HCT116 (cell line): ENCODE data around the gene KHK. TPM values are rescaled to one million over a fixed set of nuclear protein-coding genes. Genes with fewer than 3 reads are reported as not detected.

Experiments used
- ATAC-seq: fragments of 200-7000 bp; cut with Tn5 transposase; 2 replicates; pipeline ENCODE4 v1.9.1; 2020; ENCODE audit warnings: mild to moderate bottlenecking, moderate library complexity
- BruUV-seq: library from RNA; stranded (reverse); fragments of 400-500 nt; replicated peaks from 2 replicates; lab custom pipeline; 2021; lab: Mats Ljungman, UMichigan
- CTCF ChIA-PET: fragments of 300-600 bp; sonication (Branson Sonifier 250); formaldehyde crosslinking; loops from one replicate; lab custom pipeline; 2021; ENCODE audit warnings: antibody characterized with exemption; lab: Charles Lee
- POLR2A ChIA-PET: fragments of 300-600, 350-600 bp; sonication (Branson Sonifier 250); formaldehyde crosslinking; loops from one replicate; lab custom pipeline; 2021; ENCODE audit warnings: antibody characterized with exemption; lab: Charles Lee
- RAD21 ChIA-PET, 2 experiments: fragments of 300-600 bp; sonication (Branson Sonifier 250); formaldehyde crosslinking; loops; one replicate each; lab custom pipeline; 2023; ENCODE audit warnings: low total read pairs in 2 of 2; ENCODE audit not compliant: uncharacterized antibody in 2 of 2, unreplicated experiment in 2 of 2, low non-redundant PET in 1 of 2; lab: Charles Lee
- DNase-seq: peaks from one replicate; pipeline ENCODE4 v3.0.0-alpha.2; 2010; ENCODE audit warnings: low read depth, low spot score
- H2AFZ ChIP-seq: fragments of 200-600 bp; shearing (Covaris generic), sonication (generic); 2 replicates; pipeline ENCODE4 v1.6.1; 2017; ENCODE audit warnings: low read depth, mixed run types, mixed read lengths, antibody characterized with exemption, low read length; ENCODE audit not compliant: poor library complexity, severe bottlenecking
- H3K27ac ChIP-seq: 2 replicates; pipeline ENCODE4 v1.5.1; 2012; ENCODE audit warnings: low read depth, low read length
- H3K27me3 ChIP-seq: fragments of 200-600 bp; sonication (generic); 2 replicates; pipeline ENCODE4 v1.6.1; 2016; ENCODE audit warnings: mixed run types, low read length, mixed read lengths; ENCODE audit not compliant: insufficient read depth
- H3K36me3 ChIP-seq, 2 experiments: fragments of 200-500 bp in 1 of 2; fragments of 200-600 bp in 1 of 2; sonication (Bioruptor generic) in 1 of 2; sonication (generic) in 1 of 2; 2 replicates each; pipeline versions ENCODE4 v1.5.1 to v1.6.1; 2014 to 2016; ENCODE audit warnings: low read length in 2 of 2, inconsistent platforms in 1 of 2, mixed read lengths in 1 of 2, mixed run types in 1 of 2; ENCODE audit not compliant: insufficient read depth in 2 of 2, control insufficient read depth in 1 of 2
- H3K4me1 ChIP-seq, 2 experiments: fragments of 200-600 bp in 1 of 2; sonication (generic) in 1 of 2; 2 replicates each; pipeline versions ENCODE4 v1.5.1 to v1.6.1; 2012 to 2017; ENCODE audit warnings: low read length in 2 of 2, inconsistent platforms in 1 of 2, mild to moderate bottlenecking in 1 of 2, mixed read lengths in 1 of 2, mixed run types in 1 of 2, moderate library complexity in 1 of 2; ENCODE audit not compliant: insufficient read depth in 2 of 2, control insufficient read depth in 1 of 2
- H3K4me2 ChIP-seq: fragments of 200-600 bp; sonication (generic); 2 replicates; pipeline ENCODE4 v1.6.1; 2017; ENCODE audit warnings: mixed run types, low read length, mixed read lengths
- H3K4me3 ChIP-seq, 2 experiments: fragments of 200-600 bp in 1 of 2; sonication (generic) in 1 of 2; replicated peaks in 1 of 2; 2 replicates each; pipeline ENCODE4 v1.5.1; 2011 to 2016; ENCODE audit warnings: low read length in 2 of 2, control low read depth in 1 of 2, low read depth in 1 of 2, mild to moderate bottlenecking in 1 of 2, mixed read lengths in 1 of 2, mixed run types in 1 of 2
- H3K79me2 ChIP-seq: fragments of 200-600 bp; sonication (generic); 2 replicates; pipeline ENCODE4 v1.6.1; 2017; ENCODE audit warnings: mild to moderate bottlenecking, mixed run types, low read length, moderate library complexity, mixed read lengths; ENCODE audit not compliant: insufficient read depth
- H3K9ac ChIP-seq: fragments of 200-600 bp; sonication (generic); 2 replicates; pipeline ENCODE4 v1.6.1; 2016; ENCODE audit warnings: low read length, mixed read lengths
- H3K9me2 ChIP-seq: fragments of 200-600 bp; sonication (generic), shearing (Covaris generic); 2 replicates; pipeline ENCODE4 v1.6.1; 2017; ENCODE audit warnings: mixed run types, mild to moderate bottlenecking, moderate library complexity; ENCODE audit not compliant: insufficient read depth
- H3K9me3 ChIP-seq, 2 experiments: fragments of 200-500 bp in 1 of 2; fragments of 200-600 bp in 1 of 2; sonication (Bioruptor generic) in 1 of 2; sonication (generic) in 1 of 2; 2 replicates each; pipeline ENCODE4 v1.6.1; 2014 to 2017; ENCODE audit warnings: low read length in 2 of 2, mixed read lengths in 2 of 2, inconsistent platforms in 1 of 2, low read depth in 1 of 2, mild to moderate bottlenecking in 1 of 2, mixed run types in 1 of 2, moderate library complexity in 1 of 2; ENCODE audit not compliant: control insufficient read depth in 1 of 2, insufficient read depth in 1 of 2
- H4K20me1 ChIP-seq: fragments of 200-600 bp; sonication (generic), shearing (Covaris generic); 2 replicates; pipeline ENCODE4 v1.6.1; 2017; ENCODE audit warnings: mixed run types, mild to moderate bottlenecking, moderate library complexity; ENCODE audit not compliant: insufficient read depth
- EGR1 ChIP-seq: IDR thresholded peaks from 2 replicates; pipeline ENCODE4 v1.6.1; 2012; ENCODE audit warnings: low read depth
- ELF1 ChIP-seq: IDR thresholded peaks from 2 replicates; pipeline ENCODE4 v1.6.1; 2012; ENCODE audit warnings: low read depth, borderline replicate concordance
- EZH2 ChIP-seq: fragments of 200-600 bp; sonication (generic); IDR thresholded peaks from 2 replicates; pipeline ENCODE4 v1.6.1; 2017; ENCODE audit warnings: antibody characterized with exemption, mixed run types
- EZH2phosphoT487 ChIP-seq: fragments of 200-600 bp; IDR thresholded peaks from 2 replicates; pipeline ENCODE4 v1.6.1; 2018; ENCODE audit warnings: antibody characterized with exemption, borderline replicate concordance
- FOSL1 ChIP-seq: IDR thresholded peaks from 2 replicates; pipeline ENCODE4 v1.6.1; 2012; ENCODE audit warnings: low read depth
- RAD21 ChIP-seq: IDR thresholded peaks from 2 replicates; pipeline ENCODE4 v1.6.1; 2012; ENCODE audit warnings: low read depth, mild to moderate bottlenecking
- SIN3A ChIP-seq: IDR thresholded peaks from 2 replicates; pipeline ENCODE4 v1.6.1; 2012; ENCODE audit warnings: low read depth
- SP1 ChIP-seq: IDR thresholded peaks from 2 replicates; pipeline ENCODE4 v1.6.1; 2012; ENCODE audit warnings: low read depth
- SRF ChIP-seq: IDR thresholded peaks from 2 replicates; pipeline ENCODE4 v1.6.1; 2012; ENCODE audit warnings: low read depth
- TCF7L2 ChIP-seq: IDR thresholded peaks from 2 replicates; pipeline ENCODE4 v1.7.0; 2011; ENCODE audit warnings: borderline replicate concordance, inconsistent platforms; ENCODE audit not compliant: insufficient read depth, insufficient read length; ENCODE audit errors: extremely low read depth
- YY1 ChIP-seq: IDR thresholded peaks from 2 replicates; pipeline ENCODE4 v1.6.1; 2011; ENCODE audit warnings: low read length, low read depth, moderate library complexity, mild to moderate bottlenecking; ENCODE audit not compliant: insufficient replicate concordance; ENCODE audit errors: extremely low read depth
- ZFX ChIP-seq: fragments of 450-650 bp; IDR thresholded peaks from 2 replicates; pipeline ENCODE4 v1.6.1; 2017
- ZNF274 ChIP-seq: fragments of 200-500 bp; sonication (Bioruptor generic); IDR thresholded peaks from 2 replicates; pipeline ENCODE4 v1.6.1; 2014; ENCODE audit warnings: mild to moderate bottlenecking, low read depth, low read length, inconsistent platforms
- intact Hi-C: fragments of 100-400 bp; cut with micrococcal nuclease; formaldehyde crosslinking; loops from 2 replicates; pipeline ENCODE4 v1.10.0; 2022
- total RNA-seq: library from RNA; stranded (reverse); gene quantifications from one replicate; pipeline ENCODE4 v1.2.1, GENCODE V29; 2021; ENCODE audit not compliant: unreplicated experiment
- TF ChIP-seq, protein P1 (sequence below), 3 experiments: fragments of 200-600 bp in 1 of 3; sonication (generic) in 1 of 3; IDR thresholded peaks in 2 of 3; conservative IDR thresholded peaks in 1 of 3; 2 replicates each; pipeline ENCODE4 v1.5.1; 2012 to 2017; ENCODE audit warnings: low read depth in 2 of 3, low read length in 2 of 3, antibody characterized with exemption in 1 of 3, borderline replicate concordance in 1 of 3, control low read depth in 1 of 3, mild to moderate bottlenecking in 1 of 3, mixed read lengths in 1 of 3, mixed run types in 1 of 3, moderate library complexity in 1 of 3; ENCODE audit not compliant: insufficient read depth in 1 of 3
- TF ChIP-seq, protein P2 (sequence below): IDR thresholded peaks from 2 replicates; pipeline ENCODE4 v1.6.1; 2012
- TF ChIP-seq, protein P3 (sequence below): IDR thresholded peaks from 2 replicates; pipeline ENCODE4 v1.6.1; 2011; ENCODE audit warnings: mild to moderate bottlenecking, low read length, moderate library complexity; ENCODE audit not compliant: insufficient replicate concordance; ENCODE audit errors: extremely low read depth
- TF ChIP-seq, protein P4 (sequence below): IDR thresholded peaks from 2 replicates; pipeline ENCODE4 v1.6.1; 2012; ENCODE audit warnings: low read depth
- TF ChIP-seq, protein P5 (sequence below): IDR thresholded peaks from 2 replicates; pipeline ENCODE4 v1.6.1; 2012

Gene KHK
- total RNA-seq, 1 experiment from 2014 or later = 6.7 TPM

DNA sequence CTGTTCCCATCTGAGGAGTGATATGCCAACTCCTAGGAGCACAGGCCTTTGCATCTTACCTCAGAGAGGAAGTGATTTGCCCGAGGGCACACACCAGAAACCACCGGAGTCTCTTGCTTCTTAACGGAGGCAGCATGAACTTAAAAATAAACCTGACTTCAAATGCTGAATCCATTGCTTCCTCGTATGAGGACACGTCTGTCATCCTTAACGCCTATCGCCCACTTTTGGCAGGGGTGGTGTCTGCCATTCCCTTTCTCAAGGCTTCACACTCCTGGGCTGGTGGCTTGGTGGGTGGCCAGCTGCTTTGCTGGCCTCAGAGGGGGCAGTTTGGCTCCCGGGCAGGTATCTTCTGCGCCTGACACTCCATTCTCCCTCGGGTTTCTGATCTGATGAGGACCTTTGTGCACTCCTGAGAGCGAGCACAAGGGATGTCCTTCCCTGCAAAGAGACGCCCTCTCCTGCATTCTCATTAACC lies 48.9 kb downstream of the KHK start:
- ChIA-PET CTCF (no interaction called here), POLR2A (no interaction called here), RAD21 (no interaction called here)
- H2AFZ ChIP-seq = no peak overlapping the region
- H3K4me1 ChIP-seq = peaks cover 4 to 19% of the 10 kb centered on the region in 2 experiments; a peak in 3 of 4 replicates
- H3K9me3 ChIP-seq = no peaks in the 10 kb centered on the region
- intact Hi-C loops = no loop called here
- H3K27me3 ChIP-seq = no peaks in the 10 kb centered on the region
- no TSS peak for BruUV-seq
- H3K4me2 ChIP-seq = no peak overlapping the region
- no peak overlapping the region for H3K4me3 ChIP-seq
- H3K9ac ChIP-seq = no peak overlapping the region
- no peaks in the 10 kb centered on the region for H3K9me2 ChIP-seq
- no peak for DNase-seq
- TF ChIP-seq SP1 = no peak
- no peak for TF ChIP-seq SIN3A
- TF ChIP-seq ZFX = no peak
- TF ChIP-seq, protein P1, sequence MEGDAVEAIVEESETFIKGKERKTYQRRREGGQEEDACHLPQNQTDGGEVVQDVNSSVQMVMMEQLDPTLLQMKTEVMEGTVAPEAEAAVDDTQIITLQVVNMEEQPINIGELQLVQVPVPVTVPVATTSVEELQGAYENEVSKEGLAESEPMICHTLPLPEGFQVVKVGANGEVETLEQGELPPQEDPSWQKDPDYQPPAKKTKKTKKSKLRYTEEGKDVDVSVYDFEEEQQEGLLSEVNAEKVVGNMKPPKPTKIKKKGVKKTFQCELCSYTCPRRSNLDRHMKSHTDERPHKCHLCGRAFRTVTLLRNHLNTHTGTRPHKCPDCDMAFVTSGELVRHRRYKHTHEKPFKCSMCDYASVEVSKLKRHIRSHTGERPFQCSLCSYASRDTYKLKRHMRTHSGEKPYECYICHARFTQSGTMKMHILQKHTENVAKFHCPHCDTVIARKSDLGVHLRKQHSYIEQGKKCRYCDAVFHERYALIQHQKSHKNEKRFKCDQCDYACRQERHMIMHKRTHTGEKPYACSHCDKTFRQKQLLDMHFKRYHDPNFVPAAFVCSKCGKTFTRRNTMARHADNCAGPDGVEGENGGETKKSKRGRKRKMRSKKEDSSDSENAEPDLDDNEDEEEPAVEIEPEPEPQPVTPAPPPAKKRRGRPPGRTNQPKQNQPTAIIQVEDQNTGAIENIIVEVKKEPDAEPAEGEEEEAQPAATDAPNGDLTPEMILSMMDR (IDR thresholded peaks at IDR 0.05 in 2 of 3, conservative IDR thresholded peaks at IDR 0.05 in 1 of 3; ENCODE audit: borderline replicate concordance in 1 of 3, insufficient read depth in 1 of 3, low read depth in 2 of 3, low read length in 2 of 3) = no peak
- no peak for TF ChIP-seq EGR1
- TF ChIP-seq EZH2phosphoT487 = no peak
- TF ChIP-seq RAD21 = no peak
- no peak for TF ChIP-seq ZNF274
- TF ChIP-seq SRF = no peak
- TF ChIP-seq, protein P2, sequence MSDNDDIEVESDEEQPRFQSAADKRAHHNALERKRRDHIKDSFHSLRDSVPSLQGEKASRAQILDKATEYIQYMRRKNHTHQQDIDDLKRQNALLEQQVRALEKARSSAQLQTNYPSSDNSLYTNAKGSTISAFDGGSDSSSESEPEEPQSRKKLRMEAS = no peak
- no peak for TF ChIP-seq FOSL1
- TF ChIP-seq, protein P3, sequence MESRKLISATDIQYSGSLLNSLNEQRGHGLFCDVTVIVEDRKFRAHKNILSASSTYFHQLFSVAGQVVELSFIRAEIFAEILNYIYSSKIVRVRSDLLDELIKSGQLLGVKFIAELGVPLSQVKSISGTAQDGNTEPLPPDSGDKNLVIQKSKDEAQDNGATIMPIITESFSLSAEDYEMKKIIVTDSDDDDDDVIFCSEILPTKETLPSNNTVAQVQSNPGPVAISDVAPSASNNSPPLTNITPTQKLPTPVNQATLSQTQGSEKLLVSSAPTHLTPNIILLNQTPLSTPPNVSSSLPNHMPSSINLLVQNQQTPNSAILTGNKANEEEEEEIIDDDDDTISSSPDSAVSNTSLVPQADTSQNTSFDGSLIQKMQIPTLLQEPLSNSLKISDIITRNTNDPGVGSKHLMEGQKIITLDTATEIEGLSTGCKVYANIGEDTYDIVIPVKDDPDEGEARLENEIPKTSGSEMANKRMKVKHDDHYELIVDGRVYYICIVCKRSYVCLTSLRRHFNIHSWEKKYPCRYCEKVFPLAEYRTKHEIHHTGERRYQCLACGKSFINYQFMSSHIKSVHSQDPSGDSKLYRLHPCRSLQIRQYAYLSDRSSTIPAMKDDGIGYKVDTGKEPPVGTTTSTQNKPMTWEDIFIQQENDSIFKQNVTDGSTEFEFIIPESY = no peak
- TF ChIP-seq, protein P4, sequence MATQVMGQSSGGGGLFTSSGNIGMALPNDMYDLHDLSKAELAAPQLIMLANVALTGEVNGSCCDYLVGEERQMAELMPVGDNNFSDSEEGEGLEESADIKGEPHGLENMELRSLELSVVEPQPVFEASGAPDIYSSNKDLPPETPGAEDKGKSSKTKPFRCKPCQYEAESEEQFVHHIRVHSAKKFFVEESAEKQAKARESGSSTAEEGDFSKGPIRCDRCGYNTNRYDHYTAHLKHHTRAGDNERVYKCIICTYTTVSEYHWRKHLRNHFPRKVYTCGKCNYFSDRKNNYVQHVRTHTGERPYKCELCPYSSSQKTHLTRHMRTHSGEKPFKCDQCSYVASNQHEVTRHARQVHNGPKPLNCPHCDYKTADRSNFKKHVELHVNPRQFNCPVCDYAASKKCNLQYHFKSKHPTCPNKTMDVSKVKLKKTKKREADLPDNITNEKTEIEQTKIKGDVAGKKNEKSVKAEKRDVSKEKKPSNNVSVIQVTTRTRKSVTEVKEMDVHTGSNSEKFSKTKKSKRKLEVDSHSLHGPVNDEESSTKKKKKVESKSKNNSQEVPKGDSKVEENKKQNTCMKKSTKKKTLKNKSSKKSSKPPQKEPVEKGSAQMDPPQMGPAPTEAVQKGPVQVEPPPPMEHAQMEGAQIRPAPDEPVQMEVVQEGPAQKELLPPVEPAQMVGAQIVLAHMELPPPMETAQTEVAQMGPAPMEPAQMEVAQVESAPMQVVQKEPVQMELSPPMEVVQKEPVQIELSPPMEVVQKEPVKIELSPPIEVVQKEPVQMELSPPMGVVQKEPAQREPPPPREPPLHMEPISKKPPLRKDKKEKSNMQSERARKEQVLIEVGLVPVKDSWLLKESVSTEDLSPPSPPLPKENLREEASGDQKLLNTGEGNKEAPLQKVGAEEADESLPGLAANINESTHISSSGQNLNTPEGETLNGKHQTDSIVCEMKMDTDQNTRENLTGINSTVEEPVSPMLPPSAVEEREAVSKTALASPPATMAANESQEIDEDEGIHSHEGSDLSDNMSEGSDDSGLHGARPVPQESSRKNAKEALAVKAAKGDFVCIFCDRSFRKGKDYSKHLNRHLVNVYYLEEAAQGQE = no peak
- TF ChIP-seq TCF7L2 = no peak
- TF ChIP-seq ELF1 = no peak
- TF ChIP-seq, protein P5, sequence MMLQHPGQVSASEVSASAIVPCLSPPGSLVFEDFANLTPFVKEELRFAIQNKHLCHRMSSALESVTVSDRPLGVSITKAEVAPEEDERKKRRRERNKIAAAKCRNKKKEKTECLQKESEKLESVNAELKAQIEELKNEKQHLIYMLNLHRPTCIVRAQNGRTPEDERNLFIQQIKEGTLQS = no peak
- TF ChIP-seq EZH2 = no peak
- TF ChIP-seq YY1 = no peak
- peak overlapping the region; percentile 36; the same call in 1 of the 2 replicates for H3K27ac ChIP-seq
- ATAC-seq = no peak
- H3K79me2 ChIP-seq = peaks cover 20% of the 10 kb centered on the region
- H4K20me1 ChIP-seq = no peaks in the 10 kb centered on the region
- H3K36me3 ChIP-seq = peaks cover 12 to 20% of the 10 kb centered on the region in 2 experiments; a peak in 3 of 4 replicates
